Bronchial epithelial cell (primary cell): ENCODE data around the gene CTSD. TPM values are rescaled to one million over a fixed set of nuclear protein-coding genes. Genes with fewer than 3 reads are reported as not detected.

Source experiments
- DNase-seq: peaks from one replicate; pipeline ENCODE4 v3.0.0-alpha.2; 2010; ENCODE audit warnings: low read depth
- FAIRE-seq: peaks from 2 replicates; lab custom pipeline; 2011; peaks lifted over from hg19 to GRCh38; lab: Jason Lieb, UNC
- H3K27me3 ChIP-seq: 2 replicates; pipeline ENCODE4 v1.5.1; 2011; ENCODE audit warnings: low read length; ENCODE audit not compliant: control insufficient read depth, insufficient read depth
- H3K36me3 ChIP-seq: 2 replicates; pipeline ENCODE4 v1.5.1; 2011; ENCODE audit warnings: low read length; ENCODE audit not compliant: control insufficient read depth, insufficient read depth
- H3K4me3 ChIP-seq: 2 replicates; pipeline ENCODE4 v1.5.1; 2011; ENCODE audit warnings: mild to moderate bottlenecking, low read depth, low read length, control low read depth
- total RNA-seq: library from RNA; depleted of rRNA; stranded (reverse); fragments of >200 nt; gene quantifications from 2 replicates; pipeline ENCODE4 v1.2.1, GENCODE V29; 2014
- TF ChIP-seq, protein P1 (sequence below): IDR thresholded peaks from 2 replicates; pipeline ENCODE4 v1.5.1; 2011; ENCODE audit warnings: mild to moderate bottlenecking, moderate library complexity, low read length, control low read depth, inconsistent platforms; ENCODE audit not compliant: insufficient read depth, severe bottlenecking

The CTSD gene
- total RNA-seq, 1 donor from 2014 or later, result 214 TPM

DNA sequence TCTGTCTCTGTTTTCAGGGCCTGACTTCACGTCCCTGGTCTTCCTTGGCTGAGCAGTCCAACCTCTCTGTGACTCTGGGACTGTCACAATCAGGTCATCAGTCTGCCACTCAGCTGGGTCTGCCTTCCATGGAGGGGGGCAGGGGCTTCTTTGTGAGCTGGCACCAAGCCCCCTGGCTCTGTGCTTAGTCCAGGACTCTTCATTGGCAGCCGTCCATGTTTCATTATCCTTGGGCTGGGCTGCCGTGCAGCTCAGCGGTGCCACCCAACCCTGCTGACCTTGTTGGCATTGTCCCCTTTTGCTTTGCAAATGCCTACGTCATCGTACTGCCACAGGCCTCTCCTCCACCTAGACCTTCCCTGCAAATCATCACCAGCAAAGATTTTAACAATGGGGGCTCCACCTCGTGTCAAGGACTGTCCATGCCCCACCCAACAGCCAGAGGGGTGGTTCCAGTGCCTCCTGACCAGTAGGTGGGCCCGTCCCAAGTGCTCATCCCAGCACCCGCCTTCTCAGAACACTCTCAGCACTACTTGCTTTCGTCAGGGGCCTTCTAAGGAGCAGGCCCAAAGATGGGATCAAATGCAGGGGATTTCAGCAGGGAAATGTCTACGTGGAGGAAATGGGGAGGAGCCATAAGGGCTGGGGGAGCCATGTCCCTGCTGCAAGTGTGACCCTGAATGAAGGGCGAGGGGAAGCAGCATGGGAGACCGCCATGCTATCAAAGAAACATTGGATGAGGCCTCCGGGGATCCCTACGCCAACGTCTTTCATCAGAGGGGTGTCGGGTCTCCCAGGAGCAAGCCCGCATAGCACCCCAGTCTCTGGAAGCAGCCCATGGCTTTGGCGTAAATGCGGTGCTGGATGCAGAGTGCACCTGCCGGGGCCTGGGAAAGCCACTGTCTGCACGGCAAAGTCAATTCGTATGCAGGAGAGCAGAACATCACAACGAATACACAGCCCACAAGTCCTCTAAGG is 48.5 kb downstream of the CTSD start:
- TF ChIP-seq, protein P1, sequence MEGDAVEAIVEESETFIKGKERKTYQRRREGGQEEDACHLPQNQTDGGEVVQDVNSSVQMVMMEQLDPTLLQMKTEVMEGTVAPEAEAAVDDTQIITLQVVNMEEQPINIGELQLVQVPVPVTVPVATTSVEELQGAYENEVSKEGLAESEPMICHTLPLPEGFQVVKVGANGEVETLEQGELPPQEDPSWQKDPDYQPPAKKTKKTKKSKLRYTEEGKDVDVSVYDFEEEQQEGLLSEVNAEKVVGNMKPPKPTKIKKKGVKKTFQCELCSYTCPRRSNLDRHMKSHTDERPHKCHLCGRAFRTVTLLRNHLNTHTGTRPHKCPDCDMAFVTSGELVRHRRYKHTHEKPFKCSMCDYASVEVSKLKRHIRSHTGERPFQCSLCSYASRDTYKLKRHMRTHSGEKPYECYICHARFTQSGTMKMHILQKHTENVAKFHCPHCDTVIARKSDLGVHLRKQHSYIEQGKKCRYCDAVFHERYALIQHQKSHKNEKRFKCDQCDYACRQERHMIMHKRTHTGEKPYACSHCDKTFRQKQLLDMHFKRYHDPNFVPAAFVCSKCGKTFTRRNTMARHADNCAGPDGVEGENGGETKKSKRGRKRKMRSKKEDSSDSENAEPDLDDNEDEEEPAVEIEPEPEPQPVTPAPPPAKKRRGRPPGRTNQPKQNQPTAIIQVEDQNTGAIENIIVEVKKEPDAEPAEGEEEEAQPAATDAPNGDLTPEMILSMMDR, result no peak
- no peak for DNase-seq
- Histone ChIP-seq H3K36me3 (no peaks in the 10 kb centered on the region), H3K27me3 (no peaks in the 10 kb centered on the region), H3K4me3 (no peak overlapping the region)
- FAIRE-seq, result no peak

DNA sequence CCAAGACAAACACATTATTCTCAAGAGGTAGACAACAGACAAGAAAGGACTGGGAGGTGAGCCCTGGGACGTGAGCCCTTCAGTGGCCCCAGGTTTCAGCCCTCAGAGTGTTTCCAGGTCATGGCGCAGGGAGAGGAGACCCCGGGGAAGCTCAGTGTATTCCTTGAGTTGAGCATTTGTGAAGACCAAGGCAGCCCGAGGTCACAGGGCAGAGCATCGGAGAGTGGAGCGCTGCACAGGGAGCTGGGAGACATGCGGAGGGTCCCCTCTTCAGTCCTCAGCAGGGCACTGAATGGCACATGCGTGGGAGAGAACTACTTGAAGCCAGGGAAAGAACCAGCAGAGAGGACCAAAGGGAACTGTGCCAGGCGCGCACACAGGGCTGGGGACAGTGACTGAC is 55.0 kb downstream of the CTSD start:
- Histone ChIP-seq H3K4me3 (no peak overlapping the region), H3K36me3 (no peaks in the 10 kb centered on the region), H3K27me3 (no peaks in the 10 kb centered on the region)
- DNase-seq, result no peak
- no peak for FAIRE-seq
- TF ChIP-seq, protein P1, result no peak

DNA sequence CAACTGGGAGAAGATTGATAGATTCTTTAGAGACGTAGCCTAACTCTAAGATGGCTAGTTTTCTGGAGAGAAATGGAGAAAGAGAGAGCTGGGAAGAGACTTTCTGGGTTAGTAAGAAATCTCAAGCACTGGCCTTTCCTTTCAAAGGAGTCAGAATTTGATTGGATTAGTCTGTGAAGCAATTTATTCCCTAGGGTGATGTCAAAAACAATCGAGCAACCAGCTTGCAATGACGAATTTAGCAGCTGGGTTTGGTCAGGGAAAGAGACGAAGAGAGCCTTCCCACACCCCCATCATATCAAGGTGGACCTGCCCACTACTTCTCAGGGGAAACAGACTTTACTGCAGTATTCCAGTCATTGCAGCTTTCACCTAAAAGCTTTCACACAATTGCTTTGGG is 56.0 kb downstream of the CTSD start:
- no peak for FAIRE-seq
- no peak for DNase-seq
- Histone ChIP-seq H3K27me3 (no peaks in the 10 kb centered on the region), H3K36me3 (no peaks in the 10 kb centered on the region), H3K4me3 (no peak overlapping the region)
- TF ChIP-seq, protein P1, result no peak

DNA sequence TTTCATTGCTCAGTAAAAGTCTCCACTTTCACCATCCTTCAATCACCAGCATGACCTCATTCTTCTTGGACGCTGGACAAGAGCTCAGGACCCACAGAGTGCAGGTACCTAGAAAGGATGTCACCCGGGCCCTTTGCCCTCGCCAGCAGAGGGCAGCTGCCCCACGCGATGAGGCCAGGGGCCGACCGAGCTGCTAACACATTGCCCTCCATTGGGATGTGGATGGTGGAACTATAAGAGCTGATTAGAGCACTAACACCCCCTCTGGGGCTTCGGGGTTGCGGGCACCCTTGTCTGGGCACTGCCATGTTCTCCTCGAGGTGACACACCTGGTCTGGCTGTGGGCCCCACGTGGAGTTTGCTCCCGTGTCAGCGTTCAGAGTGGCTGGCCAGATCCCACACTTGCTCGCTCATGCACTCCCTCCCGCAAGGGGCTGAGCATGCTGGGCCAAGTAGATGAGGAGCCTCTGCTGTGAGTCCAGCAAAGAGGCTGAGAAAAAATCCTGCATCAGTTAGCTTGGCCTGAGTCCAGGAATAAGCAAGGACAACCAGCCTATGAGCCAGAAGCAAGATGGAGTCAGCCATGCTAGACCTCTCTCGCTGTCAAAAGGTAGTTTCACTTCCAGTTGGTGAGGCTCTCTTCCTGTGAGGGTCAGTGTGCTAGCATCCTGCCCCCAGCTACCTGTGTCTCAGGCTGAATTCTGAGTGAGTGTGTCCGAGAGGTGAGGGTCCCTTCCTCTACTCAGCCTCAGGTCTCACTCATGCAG is 56.9 kb downstream of the CTSD start:
- Histone ChIP-seq H3K4me3 (no peak overlapping the region), H3K27me3 (no peaks in the 10 kb centered on the region), H3K36me3 (no peaks in the 10 kb centered on the region)
- TF ChIP-seq, protein P1, result no peak
- DNase-seq, result no peak
- no peak for FAIRE-seq

DNA sequence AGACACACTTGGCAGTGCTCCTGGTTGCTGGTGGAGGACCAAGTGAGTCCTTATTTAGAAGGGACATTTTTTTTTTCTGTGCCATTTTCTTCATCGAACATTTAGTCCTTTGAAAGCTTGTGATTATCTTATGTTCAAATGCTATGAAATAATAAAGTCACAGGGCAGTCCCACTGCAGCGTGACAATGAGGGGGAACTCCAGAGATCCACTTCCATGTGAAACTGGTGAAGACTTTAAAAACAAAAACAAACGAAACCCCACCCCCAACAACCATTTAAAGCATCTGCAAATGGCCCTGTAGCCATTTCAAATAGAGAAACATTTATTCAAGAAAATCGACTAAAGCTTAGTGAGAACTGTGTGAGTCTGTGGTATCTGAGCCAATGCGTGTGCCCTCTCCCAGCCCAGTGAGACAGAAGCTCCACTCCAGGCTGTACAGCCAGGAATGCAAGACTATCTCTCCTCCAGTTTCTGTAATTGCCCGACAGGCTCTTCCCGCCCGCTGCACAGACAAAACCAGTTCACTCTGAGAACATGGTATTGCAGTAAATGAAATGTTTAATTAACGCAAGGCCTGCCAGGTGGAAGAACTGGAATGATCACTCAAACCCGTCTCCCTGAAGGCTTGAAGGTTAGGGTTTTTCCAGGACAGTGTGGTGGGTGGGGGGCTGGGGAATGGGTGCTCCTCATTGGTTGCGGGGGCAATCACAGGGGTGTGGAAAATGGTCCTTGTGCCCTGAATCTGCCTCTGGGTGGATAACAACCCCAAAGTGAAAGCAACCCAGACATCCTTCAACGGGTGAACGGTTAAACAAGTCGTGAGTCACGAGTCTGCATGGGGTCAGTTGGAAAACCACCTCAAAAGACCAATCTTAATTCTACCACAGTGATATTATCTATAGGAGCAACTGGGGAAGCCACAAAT is 58.3 kb downstream of the CTSD start:
- H3K4me3 ChIP-seq, result no peak overlapping the region
- H3K36me3 ChIP-seq, result no peaks in the 10 kb centered on the region
- FAIRE-seq (no peak), DNase-seq (peak; percentile 32)
- no peaks in the 10 kb centered on the region for H3K27me3 ChIP-seq
- TF ChIP-seq, protein P1, result no peak
